GM04504 (cell line): Measurements from ENCODE around the gene SPATA22.
"Not testable (repeated sequence)": the region's sequence is repeated elsewhere in the genome, so short reads cannot be mapped to it uniquely, and the experiment has no call there.

Source experiments
- DNase-seq: peaks from one replicate; pipeline ENCODE4 v3.0.0-alpha.2; 2012; ENCODE audit warnings: low read depth

Gene SPATA22

DNA sequence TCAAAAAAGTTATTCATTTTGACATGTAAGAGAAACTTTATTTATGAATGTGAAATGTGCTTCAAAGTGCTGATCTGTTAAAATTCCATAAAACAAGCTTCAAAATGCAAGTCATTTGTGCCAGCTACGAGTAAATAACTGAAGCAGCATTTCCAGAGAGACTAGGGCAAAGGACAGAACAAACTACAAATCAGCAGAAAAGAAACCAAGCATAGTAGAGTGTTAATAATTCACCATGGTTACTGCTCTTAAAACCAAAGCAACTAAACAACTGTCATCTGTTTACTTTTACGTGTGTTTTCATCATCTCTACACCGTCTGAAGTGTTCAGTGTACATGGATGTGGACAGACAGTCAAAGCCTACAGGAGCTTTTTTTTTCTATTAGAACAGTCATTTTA lies 2.6 kb upstream of the SPATA22 start:
- DNase-seq = no peak

DNA sequence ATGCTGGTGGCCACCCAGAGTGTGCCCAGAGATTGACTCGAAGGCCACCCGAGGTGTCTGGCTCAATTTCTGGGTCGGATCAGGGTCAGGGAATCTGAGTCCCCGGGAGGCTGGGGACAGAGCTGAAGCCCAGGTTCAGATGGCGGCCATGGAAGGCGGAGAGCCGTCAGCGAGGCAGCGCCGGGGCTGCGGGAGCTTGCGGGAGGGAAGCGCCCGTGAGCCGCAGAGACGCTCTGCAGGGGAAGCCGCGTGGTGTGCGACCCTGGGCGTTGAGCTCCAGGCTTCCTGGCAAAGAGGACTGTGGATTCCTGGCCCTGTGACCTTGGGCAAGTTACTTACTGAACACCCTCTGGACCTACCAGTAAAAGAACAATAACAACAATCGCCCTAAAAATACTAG lies 518 bp upstream of the SPATA22 start:
- no peak for DNase-seq

DNA sequence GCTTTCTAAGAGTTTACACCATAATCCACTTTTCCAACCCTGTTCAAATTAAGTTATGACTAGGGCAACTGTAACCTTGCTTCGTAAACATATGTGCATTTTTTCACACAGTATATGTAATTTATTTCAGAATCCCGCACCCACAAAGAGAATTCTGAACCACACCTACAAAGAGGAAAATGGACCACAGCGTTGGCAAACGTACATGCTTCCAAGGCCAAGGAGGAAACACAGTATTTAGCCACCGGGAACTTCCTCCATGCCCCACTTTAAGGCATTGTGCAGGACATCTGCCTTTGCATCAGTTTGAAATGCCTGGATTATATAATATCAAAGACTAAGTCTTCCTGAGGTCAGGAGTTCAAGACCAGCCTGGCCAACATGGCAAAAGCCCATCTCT lies 2.1 kb downstream of the SPATA22 start:
- DNase-seq = no peak

DNA sequence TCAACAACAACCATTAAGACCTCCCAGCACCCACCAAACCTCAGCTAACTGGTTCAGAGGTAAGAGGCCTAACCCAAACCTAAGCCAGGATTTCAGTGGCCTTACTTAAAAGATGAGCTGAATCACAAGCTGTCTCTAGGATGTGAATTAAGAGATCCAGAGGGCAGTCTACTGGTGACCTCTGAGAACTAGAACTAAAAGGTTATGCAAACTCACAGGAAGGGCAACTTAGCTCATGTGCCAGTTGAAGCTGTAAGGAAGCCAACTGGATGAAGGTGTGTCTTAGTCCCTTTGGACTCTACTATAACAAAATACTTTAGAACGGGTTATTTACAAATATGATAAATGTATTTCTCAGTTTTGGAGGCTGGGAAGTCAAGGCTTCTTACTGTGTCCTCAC lies 5.3 kb downstream of the SPATA22 start:
- not testable (repeated sequence) for DNase-seq

DNA sequence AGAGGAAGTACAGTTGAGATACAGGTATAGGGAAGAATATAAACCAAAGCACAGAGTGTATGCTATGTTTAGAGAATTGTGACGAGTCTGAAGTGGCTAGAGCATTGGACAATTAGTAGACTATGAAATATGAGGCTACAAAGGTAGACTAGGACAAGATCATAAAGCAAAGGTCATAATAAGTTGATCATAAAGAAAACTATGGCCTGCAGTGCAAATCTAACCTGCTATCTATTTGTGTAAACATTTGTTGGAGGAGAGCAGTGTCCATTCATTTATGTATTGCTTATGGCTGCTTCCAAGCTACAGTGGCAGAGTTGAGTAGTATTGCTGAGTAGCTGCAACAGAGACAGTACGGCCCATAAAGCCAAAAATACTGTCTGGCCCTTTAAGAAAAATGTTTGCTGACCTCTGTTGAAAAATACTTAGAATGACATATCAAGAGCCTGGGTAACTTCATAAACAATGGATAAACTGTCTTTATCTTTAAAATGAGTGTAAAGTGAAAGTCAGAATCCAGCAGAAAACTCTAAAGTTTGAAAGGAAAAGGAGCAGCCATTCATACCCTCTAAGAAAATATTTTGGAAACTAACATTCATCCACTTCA lies 23.5 kb downstream of the SPATA22 start:
- no peak for DNase-seq

DNA sequence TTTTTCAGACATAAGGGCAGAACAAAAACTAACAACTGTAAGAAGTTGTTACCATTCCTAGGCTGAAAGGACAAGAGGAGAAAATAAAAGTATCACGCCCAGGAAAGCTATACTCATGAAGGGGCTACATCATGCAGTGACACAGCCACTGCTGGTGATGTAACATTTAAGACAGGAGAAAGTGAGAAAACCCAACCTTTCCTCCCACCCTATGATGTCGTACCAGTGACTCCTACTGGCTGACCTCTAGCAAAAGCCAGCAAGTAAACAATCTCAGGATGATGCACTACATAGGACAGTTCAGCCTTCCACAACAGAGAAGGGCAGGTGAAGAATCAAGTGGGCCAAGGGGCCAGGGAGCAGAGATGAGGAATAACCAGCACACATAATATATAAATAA lies 24.0 kb downstream of the SPATA22 start:
- DNase-seq = no peak

DNA sequence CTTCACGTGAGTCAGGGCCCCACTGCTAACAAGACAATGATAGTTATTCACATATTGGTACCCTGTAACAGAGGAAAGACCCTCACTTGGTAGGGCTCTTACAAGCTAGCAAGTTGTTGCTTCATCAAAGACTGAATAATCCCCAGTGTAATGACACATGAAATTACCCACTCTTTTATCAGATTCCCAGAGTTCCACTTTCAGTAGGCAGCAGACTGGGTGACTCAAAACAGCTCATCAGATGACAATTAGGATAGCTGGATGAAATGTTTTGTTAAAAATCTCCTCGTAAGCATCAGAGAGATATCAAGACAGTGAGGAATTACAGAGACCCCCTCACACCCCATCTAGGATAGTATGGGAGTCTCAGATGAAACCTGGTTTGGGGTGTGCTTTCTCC lies 31.2 kb downstream of the SPATA22 start:
- no peak for DNase-seq

DNA sequence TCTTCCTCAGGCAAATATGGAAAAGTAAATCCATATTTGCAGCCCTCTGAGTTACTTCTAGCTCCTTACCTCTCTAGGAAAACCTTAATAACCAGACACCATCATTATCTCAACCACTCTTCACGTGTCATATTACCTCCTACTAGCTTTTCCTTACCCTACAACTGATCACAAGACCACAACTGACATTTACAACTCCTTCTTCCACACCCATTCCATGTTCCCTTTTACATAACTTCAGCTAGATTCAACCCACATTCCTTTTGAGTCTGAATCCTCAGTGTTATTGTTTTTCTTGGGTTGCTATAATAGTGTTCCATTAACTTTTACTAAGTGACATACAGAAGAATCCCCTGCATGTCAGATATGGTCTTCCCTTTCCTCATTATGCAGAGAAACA lies 33.3 kb downstream of the SPATA22 start:
- DNase-seq = no peak

DNA sequence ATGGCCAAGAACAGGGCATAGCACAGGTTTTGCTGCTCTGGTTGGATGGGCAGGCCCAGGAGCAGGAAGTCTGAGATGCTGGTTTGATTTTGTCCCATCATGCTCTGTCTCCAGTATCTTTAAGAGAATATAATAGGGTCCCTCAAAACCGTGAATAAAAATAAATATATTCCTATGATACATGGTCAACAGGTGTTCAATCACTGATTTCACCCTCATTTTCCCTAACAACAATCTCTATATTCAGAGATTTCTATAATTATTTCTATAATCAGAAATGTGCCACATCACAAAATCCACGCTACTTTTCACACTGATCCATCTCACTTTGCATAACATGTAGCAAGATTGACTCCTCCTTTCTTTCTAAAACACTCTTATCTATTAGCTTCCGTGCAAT lies 37.9 kb downstream of the SPATA22 start, which contains the start of gene OR1E2:
Gene OR1E2, minus strand, starts transcription at position 101 of the 400 bp plus-strand sequence. Its CDS starts 0 bp downstream, at position 101.
- DNase-seq = no peak

DNA sequence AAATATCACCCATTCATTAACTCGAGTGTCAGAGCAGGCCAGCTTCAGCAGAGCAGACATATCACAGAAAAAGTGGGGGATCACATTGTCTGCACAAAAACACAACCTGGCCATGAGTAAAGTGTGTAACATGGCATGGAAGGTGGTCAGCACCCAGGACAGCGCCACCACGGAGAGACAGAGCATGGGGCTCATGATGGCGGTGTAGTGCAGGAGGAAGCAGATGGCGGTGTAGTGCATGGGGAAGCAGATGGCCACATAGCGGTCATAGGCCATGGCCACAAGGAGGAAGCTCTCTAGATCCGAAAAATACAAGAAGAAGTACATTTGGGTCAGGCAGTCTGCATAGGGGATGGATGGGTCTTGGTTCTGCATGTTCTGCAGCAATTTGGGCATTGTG lies 38.4 kb downstream of the SPATA22 start:
- DNase-seq = not testable (repeated sequence)

DNA sequence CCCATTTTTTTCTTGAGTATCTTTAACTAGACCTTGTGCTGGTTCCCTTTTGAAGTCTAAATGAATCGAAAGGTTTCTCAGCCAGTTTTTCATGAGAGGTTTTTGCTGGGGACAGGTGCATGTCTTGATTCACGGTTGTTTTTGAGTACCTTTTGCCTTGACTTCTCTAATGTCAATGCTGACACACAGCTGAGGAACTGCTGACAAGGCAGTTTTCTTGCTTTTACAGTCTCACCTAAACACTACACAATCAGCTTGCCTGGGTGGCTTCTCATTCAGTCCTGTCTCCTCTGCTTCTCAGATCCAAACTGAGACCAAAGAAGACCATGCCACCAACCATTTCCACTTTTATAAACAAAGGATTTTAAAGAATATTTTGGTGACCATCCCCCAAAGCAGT lies 53.4 kb downstream of the SPATA22 start:
- DNase-seq = no peak

DNA sequence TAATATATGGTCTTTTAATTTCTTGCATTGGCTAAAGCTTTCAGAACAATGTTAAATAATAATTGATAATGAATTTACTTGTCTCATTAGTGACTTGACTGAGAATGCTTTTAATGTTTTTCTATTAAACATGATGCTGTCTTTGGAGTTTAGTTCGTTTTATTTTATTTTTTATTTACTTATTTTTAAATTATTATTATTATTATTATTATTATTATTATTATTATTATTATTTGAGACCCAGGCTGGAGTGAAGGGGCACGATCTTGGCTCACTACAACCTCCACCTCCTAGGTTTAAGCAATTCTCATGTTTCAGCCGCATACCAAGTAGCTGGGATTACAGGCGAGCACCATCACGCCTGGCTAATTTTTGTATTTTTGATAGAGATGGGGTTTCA lies 56.0 kb downstream of the SPATA22 start:
- no peak for DNase-seq

DNA sequence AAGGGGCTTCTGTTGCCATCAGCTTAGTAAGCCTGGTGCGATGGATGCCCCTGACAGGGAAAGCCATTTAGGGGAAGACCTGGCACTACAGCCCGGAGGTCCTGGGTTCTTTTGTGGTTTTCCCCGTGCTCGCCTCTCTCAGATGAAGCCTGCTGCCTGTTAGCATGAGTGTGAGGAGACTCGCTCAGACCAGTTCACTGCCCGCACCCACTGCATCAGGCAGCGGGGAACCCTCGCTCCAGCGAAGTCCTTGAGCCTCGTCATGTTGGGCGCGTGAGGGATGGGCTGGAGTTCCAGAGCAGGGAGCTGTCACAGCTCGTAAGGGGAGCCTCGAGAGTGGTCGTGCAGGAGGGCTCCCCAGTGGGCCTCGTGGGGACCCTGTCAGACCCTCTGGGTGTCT lies 59.4 kb downstream of the SPATA22 start:
- not testable (repeated sequence) for DNase-seq

DNA sequence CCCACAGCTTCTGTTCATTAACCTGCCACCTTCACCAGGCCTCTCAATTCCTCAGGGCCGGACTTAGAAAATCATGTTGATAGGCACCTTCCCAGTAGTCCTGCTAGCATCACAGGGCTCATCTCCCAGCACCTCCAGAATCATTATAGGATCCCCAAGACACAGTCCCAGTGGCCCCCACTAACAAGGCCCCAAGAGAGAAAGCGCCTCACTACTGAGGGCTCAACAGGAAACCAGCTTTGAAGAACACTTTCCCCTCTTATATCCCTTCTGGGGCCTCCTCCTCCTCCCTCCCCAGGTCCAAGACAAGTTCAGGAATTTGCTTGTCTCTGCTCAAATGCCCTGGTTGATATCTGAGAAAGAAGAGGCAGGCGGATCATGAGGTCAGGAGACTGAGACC lies 60.5 kb downstream of the SPATA22 start, which contains the start of gene OR3A3:
Gene OR3A3, plus strand, starts transcription at position 301 of the 400 bp plus-strand sequence.
- no peak for DNase-seq

DNA sequence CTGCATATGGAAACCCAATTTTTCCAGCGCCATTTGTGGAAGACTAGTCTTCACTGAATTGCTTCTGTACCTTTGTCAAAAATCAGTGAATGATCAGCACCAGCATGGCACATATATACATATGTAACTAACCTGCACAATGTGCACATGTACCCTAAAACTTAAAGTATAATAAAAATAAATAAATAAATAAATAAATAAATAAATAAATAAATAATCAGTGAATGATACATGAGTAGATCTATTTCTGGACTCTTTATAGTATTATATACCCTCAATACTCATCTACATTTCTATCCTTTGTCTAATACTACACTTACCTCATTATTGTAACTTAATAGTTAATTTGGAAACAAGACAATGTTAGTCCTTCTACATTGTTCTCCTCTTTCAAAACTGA lies 67.8 kb downstream of the SPATA22 start:
- DNase-seq = not testable (repeated sequence)

DNA sequence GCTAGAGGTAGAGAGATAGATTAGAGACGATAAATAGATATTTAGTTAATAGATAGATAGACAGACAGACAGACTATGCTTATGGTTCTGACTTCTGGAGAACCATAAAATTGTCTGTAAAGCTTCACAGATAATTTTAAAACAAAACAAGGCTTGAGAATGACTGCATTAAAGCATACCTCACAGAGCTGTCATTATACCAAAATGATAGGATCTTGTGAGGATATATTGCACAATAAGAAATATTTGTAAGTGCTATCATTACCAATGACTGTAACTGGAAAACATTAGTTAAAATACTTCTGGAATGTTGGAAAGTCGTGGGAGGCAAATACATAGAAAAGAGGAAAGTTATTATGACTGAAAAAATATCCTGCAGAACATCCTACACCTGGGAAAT lies 69.8 kb downstream of the SPATA22 start:
- DNase-seq = no peak

DNA sequence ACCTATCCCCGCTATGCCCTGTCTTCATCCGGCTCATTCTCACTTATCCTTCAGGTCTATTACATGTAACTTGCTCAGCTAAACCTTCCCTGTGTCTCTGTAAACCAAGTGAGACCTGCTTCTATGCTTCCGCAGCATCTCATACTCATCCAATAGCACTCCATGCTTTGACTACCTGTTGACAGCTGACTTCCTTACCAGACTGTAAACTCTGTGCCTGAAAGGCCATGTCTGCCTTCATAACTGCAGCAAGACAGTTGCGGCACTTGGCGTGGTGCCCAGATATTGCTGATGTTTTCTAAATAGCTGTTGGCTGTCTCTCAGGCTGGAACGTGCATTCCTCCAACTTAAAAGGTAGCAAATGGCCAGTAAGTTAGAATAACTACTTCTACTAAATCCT lies 71.6 kb downstream of the SPATA22 start:
- no peak for DNase-seq

DNA sequence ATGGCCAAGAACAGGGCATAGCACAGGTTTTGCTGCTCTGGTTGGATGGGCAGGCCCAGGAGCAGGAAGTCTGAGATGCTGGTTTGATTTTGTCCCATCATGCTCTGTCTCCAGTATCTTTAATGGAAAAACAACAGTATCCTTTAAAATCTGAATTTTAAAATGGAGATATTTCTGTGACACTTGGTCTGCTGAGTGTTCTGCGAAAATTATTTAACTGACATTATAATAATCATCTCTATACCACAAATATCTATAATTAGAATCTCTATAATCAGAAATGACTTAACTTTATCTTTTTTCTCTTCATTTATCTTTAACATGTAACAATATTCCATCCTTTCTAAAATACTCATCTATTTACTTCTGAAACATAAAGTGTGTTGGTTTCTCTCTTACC lies 73.3 kb downstream of the SPATA22 start, which contains the start of gene OR1E1:
Gene OR1E1, minus strand, starts transcription at position 101 of the 400 bp plus-strand sequence. Its CDS starts 0 bp downstream, at position 101.
- no peak for DNase-seq

DNA sequence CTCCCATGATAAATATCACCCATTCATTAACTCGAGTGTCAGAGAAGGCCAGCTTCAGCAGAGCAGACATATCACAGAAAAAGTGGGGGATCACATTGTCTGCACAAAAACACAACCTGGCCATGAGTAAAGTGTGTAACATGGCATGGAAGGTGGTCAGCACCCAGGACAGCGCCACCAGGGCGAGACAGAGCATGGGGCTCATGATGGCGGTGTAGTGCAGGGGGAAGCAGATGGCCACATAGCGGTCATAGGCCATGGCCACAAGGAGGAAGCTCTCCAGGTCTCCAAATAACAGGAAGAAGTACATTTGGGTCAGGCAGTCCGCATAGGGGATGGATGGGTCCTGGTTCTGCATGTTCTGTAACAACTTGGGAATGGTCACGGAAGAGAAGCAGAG lies 73.8 kb downstream of the SPATA22 start:
- DNase-seq = not testable (repeated sequence)
